Measurements from ENCODE around the gene NSD2. TPM values are rescaled to one million over a fixed set of nuclear protein-coding genes. Genes with fewer than 3 reads are reported as not detected.
A peak's percentile ranks its signal among the peaks of the same experiment; 100 is the strongest.
"Not testable (repeated sequence)": the region's sequence is repeated elsewhere in the genome, so short reads cannot be mapped to it uniquely, and the experiment has no call there.

NSD2 gene
- polyA plus RNA-seq, 1 donor from 2014 or later: 51.6 TPM

DNA sequence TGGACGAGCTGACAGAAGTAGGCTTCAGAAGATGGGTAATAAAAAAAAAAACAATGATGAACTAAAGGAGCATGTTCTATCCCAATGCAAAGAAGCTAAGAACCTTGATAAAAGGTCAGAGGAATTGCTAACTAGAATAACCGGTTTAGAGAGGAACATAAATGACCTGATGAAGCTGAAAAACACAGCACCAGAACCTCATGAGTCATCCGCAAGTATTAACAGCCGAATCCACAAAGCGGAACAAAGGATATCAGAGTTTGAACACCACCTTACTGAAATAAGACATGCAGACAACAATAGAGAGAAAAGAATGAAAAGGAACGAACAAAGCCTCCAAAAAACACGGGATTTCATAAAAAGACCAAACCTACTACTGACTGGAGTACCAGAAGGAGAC is 127.1 kb downstream of the NSD2 start:
- H3K9me3 ChIP-seq (ENCODE audit: low read length): no peaks in the 10 kb centered on the region
- no peak overlapping the region for H3K9ac ChIP-seq (ENCODE audit: low read length)
- no peaks in the 10 kb centered on the region for H4K20me1 ChIP-seq (ENCODE audit: insufficient read depth)
- no peaks in the 10 kb centered on the region for H3F3A ChIP-seq (ENCODE audit: insufficient read depth, low read length, poor library complexity, severe bottlenecking)
- H3K9me2 ChIP-seq (ENCODE audit: insufficient read depth, low read length): no peaks in the 10 kb centered on the region
- no peak for TF ChIP-seq RAD21 (conservative IDR thresholded peaks at IDR 0.05)
- no peak overlapping the region for H2AFZ ChIP-seq (ENCODE audit: low read depth, low read length)
- peaks cover 73% of the 10 kb centered on the region for H3K79me2 ChIP-seq (replicated peaks; ENCODE audit: insufficient read depth, low read length)
- no peak overlapping the region for H3K4me2 ChIP-seq (ENCODE audit: low read length)
- H3K36me3 ChIP-seq (ENCODE audit: insufficient read depth, low read length): no peaks in the 10 kb centered on the region
- H3K27me3 ChIP-seq (ENCODE audit: insufficient read depth, low read depth, low read length): no peaks in the 10 kb centered on the region
- H3K4me3 ChIP-seq (ENCODE audit: low read length): no peak overlapping the region
- no peak overlapping the region for H3K27ac ChIP-seq (ENCODE audit: low read length)

DNA sequence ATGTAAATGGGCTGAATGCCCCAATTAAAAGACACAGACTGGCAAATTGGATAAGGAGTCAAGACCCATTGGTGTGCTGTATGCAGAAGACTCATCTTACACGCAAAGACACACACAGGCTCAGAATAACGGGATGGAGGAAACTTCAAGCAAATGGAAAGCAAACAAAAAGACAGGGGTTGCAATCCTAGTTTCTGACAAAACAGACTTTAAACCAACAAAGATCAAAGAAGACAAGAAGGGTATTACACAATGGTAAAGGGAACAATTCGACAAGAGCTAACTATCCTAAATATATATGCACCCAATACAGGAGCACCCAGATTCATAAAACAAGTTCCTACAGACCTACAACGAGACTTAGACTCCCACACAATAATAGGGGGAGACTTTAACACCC is 128.1 kb downstream of the NSD2 start:
- H3K9ac ChIP-seq (ENCODE audit: low read length); H3K9me2 ChIP-seq (ENCODE audit: insufficient read depth, low read length); H3K9me3 ChIP-seq (ENCODE audit: low read length); H3K27ac ChIP-seq (ENCODE audit: low read length); H3K4me2 ChIP-seq (ENCODE audit: low read length); H3K36me3 ChIP-seq (ENCODE audit: insufficient read depth, low read length); H3K27me3 ChIP-seq (ENCODE audit: insufficient read depth, low read depth, low read length); H4K20me1 ChIP-seq (ENCODE audit: insufficient read depth); H3K4me3 ChIP-seq (ENCODE audit: low read length); H2AFZ ChIP-seq (ENCODE audit: low read depth, low read length); H3F3A ChIP-seq (ENCODE audit: insufficient read depth, low read length, poor library complexity, severe bottlenecking): not testable (repeated sequence)
- peaks cover 75% of the 10 kb centered on the region for H3K79me2 ChIP-seq (replicated peaks; ENCODE audit: insufficient read depth, low read length)

DNA sequence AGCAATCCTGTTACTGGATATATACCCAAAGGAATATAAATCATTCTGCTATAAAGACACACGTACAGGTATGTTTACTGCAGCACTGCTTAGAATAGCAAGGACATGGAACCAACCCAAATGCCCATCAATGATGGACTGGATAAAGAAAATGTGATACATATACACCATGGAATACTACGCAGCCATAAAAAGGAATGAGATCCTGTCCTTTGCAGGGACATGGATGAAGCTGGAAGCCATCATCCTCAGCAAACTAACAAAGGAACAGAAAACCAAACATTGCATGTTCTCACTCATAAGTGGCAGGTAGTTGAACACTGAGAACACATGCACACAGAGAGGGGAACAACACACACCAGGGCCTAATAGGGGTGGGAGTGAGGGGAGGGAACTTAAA is 132.2 kb downstream of the NSD2 start:
- H3K9ac ChIP-seq (ENCODE audit: low read length); H3K9me2 ChIP-seq (ENCODE audit: insufficient read depth, low read length); H3K4me2 ChIP-seq (ENCODE audit: low read length); H3K9me3 ChIP-seq (ENCODE audit: low read length); H3K27me3 ChIP-seq (ENCODE audit: insufficient read depth, low read depth, low read length); H3K27ac ChIP-seq (ENCODE audit: low read length); H3F3A ChIP-seq (ENCODE audit: insufficient read depth, low read length, poor library complexity, severe bottlenecking); H2AFZ ChIP-seq (ENCODE audit: low read depth, low read length); H3K4me3 ChIP-seq (ENCODE audit: low read length); H4K20me1 ChIP-seq (ENCODE audit: insufficient read depth); H3K36me3 ChIP-seq (ENCODE audit: insufficient read depth, low read length): not testable (repeated sequence)
- H3K79me2 ChIP-seq (replicated peaks; ENCODE audit: insufficient read depth, low read length): peaks cover 74% of the 10 kb centered on the region

DNA sequence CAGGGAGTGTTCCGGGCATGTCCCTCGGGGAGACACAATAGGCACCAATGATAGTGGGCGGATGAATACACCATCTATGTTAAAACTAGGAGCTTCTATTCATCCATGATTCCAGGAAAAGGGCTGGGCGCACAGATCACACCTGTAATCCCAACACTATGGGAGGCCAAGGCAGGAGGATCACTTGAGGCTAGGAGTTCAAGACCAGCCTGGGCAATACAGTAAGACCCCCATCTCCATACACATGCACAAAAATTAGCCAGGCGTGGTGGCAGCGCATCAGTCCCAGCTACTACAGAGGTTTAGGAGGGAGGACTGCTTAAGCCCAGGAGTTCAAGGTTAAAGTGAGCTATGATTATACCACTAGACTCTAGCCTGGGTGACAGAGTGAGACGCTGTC is 135.2 kb downstream of the NSD2 start:
- H3K79me2 ChIP-seq (replicated peaks; ENCODE audit: insufficient read depth, low read length): peaks cover 56% of the 10 kb centered on the region
- H3F3A ChIP-seq (ENCODE audit: insufficient read depth, low read length, poor library complexity, severe bottlenecking): peaks cover 6% of the 10 kb centered on the region
- H3K9ac ChIP-seq (ENCODE audit: low read length): no peak overlapping the region
- H3K27me3 ChIP-seq (ENCODE audit: insufficient read depth, low read depth, low read length): no peaks in the 10 kb centered on the region
- no peak overlapping the region for H3K4me2 ChIP-seq (ENCODE audit: low read length)
- no peaks in the 10 kb centered on the region for H4K20me1 ChIP-seq (ENCODE audit: insufficient read depth)
- H3K9me2 ChIP-seq (ENCODE audit: insufficient read depth, low read length): no peaks in the 10 kb centered on the region
- H3K4me3 ChIP-seq (ENCODE audit: low read length): peak overlapping the region; percentile 13
- no peak overlapping the region for H3K27ac ChIP-seq (ENCODE audit: low read length)
- H3K36me3 ChIP-seq (ENCODE audit: insufficient read depth, low read length): no peaks in the 10 kb centered on the region
- no peaks in the 10 kb centered on the region for H3K9me3 ChIP-seq (ENCODE audit: low read length)
- no peak for TF ChIP-seq RAD21 (conservative IDR thresholded peaks at IDR 0.05)
- TF ChIP-seq TAF1 (IDR thresholded peaks at IDR 0.05; ENCODE audit: low read depth): no peak
- no peak for TF ChIP-seq EZH2 (IDR thresholded peaks at IDR 0.05; ENCODE audit: borderline replicate concordance, insufficient read depth, low read length, poor library complexity, severe bottlenecking)
- TF ChIP-seq MXI1 (conservative IDR thresholded peaks at IDR 0.05; ENCODE audit: poor library complexity, severe bottlenecking): no peak
- TF ChIP-seq, protein P1, sequence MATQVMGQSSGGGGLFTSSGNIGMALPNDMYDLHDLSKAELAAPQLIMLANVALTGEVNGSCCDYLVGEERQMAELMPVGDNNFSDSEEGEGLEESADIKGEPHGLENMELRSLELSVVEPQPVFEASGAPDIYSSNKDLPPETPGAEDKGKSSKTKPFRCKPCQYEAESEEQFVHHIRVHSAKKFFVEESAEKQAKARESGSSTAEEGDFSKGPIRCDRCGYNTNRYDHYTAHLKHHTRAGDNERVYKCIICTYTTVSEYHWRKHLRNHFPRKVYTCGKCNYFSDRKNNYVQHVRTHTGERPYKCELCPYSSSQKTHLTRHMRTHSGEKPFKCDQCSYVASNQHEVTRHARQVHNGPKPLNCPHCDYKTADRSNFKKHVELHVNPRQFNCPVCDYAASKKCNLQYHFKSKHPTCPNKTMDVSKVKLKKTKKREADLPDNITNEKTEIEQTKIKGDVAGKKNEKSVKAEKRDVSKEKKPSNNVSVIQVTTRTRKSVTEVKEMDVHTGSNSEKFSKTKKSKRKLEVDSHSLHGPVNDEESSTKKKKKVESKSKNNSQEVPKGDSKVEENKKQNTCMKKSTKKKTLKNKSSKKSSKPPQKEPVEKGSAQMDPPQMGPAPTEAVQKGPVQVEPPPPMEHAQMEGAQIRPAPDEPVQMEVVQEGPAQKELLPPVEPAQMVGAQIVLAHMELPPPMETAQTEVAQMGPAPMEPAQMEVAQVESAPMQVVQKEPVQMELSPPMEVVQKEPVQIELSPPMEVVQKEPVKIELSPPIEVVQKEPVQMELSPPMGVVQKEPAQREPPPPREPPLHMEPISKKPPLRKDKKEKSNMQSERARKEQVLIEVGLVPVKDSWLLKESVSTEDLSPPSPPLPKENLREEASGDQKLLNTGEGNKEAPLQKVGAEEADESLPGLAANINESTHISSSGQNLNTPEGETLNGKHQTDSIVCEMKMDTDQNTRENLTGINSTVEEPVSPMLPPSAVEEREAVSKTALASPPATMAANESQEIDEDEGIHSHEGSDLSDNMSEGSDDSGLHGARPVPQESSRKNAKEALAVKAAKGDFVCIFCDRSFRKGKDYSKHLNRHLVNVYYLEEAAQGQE (IDR thresholded peaks at IDR 0.05; ENCODE audit: borderline replicate concordance): no peak
- no peak for TF ChIP-seq EP300 (conservative IDR thresholded peaks at IDR 0.05; ENCODE audit: poor library complexity, severe bottlenecking)
- no peak for TF ChIP-seq SMC3 (conservative IDR thresholded peaks at IDR 0.05; ENCODE audit: poor library complexity)
- no peak for TF ChIP-seq POLR2AphosphoS5 (IDR thresholded peaks at IDR 0.05)
- TF ChIP-seq, protein P2, sequence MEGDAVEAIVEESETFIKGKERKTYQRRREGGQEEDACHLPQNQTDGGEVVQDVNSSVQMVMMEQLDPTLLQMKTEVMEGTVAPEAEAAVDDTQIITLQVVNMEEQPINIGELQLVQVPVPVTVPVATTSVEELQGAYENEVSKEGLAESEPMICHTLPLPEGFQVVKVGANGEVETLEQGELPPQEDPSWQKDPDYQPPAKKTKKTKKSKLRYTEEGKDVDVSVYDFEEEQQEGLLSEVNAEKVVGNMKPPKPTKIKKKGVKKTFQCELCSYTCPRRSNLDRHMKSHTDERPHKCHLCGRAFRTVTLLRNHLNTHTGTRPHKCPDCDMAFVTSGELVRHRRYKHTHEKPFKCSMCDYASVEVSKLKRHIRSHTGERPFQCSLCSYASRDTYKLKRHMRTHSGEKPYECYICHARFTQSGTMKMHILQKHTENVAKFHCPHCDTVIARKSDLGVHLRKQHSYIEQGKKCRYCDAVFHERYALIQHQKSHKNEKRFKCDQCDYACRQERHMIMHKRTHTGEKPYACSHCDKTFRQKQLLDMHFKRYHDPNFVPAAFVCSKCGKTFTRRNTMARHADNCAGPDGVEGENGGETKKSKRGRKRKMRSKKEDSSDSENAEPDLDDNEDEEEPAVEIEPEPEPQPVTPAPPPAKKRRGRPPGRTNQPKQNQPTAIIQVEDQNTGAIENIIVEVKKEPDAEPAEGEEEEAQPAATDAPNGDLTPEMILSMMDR (IDR thresholded peaks at IDR 0.05; ENCODE audit: poor library complexity, severe bottlenecking): no peak
- H2AFZ ChIP-seq (ENCODE audit: low read depth, low read length): no peak overlapping the region
